Heart left ventricle (tissue), 16 donors: ENCODE measurements around the gene ATP13A4. TPM values are rescaled to one million over a fixed set of nuclear protein-coding genes. Genes with fewer than 3 reads are reported as not detected.

Experiments
- ATAC-seq, 4 donors: fragments of 200-7000 bp; cut with Tn5 transposase; one replicate each; pipeline ENCODE4 v1.9.1; 2020 to 2022; ENCODE audit warnings: moderate library complexity in 4 of 4, mild to moderate bottlenecking in 3 of 4, moderate number of reproducible peaks in 1 of 4
- DNase-seq, 5 donors: peaks; one replicate each; pipeline ENCODE4 v3.0.0-alpha.2; 2020
- H3K27ac ChIP-seq, 12 donors: fragments of 200-600 bp; sonication (generic) in 4 of 12; one replicate each; pipeline versions ENCODE4 v1.5.0 to v1.8.0; 2016 to 2022; ENCODE audit warnings: mild to moderate bottlenecking in 2 of 12
- H3K27me3 ChIP-seq, 9 donors: fragments of 200-600 bp; sonication (generic) in 2 of 9; one replicate each; pipeline versions ENCODE4 v1.5.1 to v1.8.0; 2016 to 2022; ENCODE audit warnings: mild to moderate bottlenecking in 3 of 9
- H3K36me3 ChIP-seq, 9 donors: fragments of 200-600 bp; sonication (generic) in 2 of 9; one replicate each; pipeline versions ENCODE4 v1.5.0 to v1.8.0; 2018 to 2022; ENCODE audit warnings: mild to moderate bottlenecking in 2 of 9
- H3K4me1 ChIP-seq, 12 donors: fragments of 200-600 bp; sonication (generic) in 4 of 12; one replicate each; pipeline versions ENCODE4 v1.5.0 to v1.8.0; 2016 to 2022; ENCODE audit warnings: mild to moderate bottlenecking in 3 of 12
- H3K4me3 ChIP-seq, 12 donors: fragments of 200-600 bp; sonication (generic) in 4 of 12; one replicate each; pipeline versions ENCODE4 v1.5.0 to v1.8.0; 2017 to 2022; ENCODE audit warnings: mild to moderate bottlenecking in 9 of 12, moderate library complexity in 4 of 12
- H3K9me3 ChIP-seq, 12 donors: fragments of 200-600 bp; sonication (generic) in 4 of 12; one replicate each; pipeline versions ENCODE4 v1.5.0 to v1.8.0; 2016 to 2022; ENCODE audit warnings: mild to moderate bottlenecking in 1 of 12
- CTCF ChIP-seq, 12 donors: fragments of 200-600 bp; sonication (generic) in 4 of 12; IDR thresholded peaks; one replicate each; pipeline versions ENCODE4 v1.5.0 to v1.8.0; 2018 to 2022; ENCODE audit warnings: antibody characterized with exemption in 12 of 12, mild to moderate bottlenecking in 5 of 12
- POLR2A ChIP-seq, 2 donors: fragments of 450-650 bp; IDR thresholded peaks; one replicate each; pipeline ENCODE4 v1.6.1; 2017; ENCODE audit warnings: antibody characterized with exemption in 2 of 2, mild to moderate bottlenecking in 2 of 2, moderate library complexity in 2 of 2
- WGBS, 4 donors: extraction: QIAGEN DNeasy Blood & Tissue Kit in 2 of 4; methylation state at CpG; one replicate each; pipeline versions ENCODE4 v1.1.5 to v1.1.7; 2013 to 2018; 5-methylcytosine and 5-hydroxymethylcytosine counted together
- intact Hi-C, 10 donors: fragments of 100-400 bp; cut with DNase I; formaldehyde crosslinking; loops; one replicate each; pipeline versions ENCODE4 v1.11.1 to v1.14.2; 2022
- long read RNA-seq, 3 donors: library from polyadenylated mRNA; unstranded; transcript quantifications; one replicate each; pipeline ENCODE4 v2.0.0, GENCODE V29; 2020 to 2021
- polyA plus RNA-seq, 2 donors: library from polyadenylated mRNA; stranded (reverse); fragments of 200-250 nt; gene quantifications; one replicate each; pipeline ENCODE4 v1.2.3, GENCODE V29; 2013
- total RNA-seq, 9 donors: library from RNA; depleted of rRNA in 2 of 9; stranded (reverse); fragments of >200 nt in 2 of 9; fragmentation: NEBNext Ultra II Directional in 3 of 9; extraction: Animal tissue kit (Norgen Biotek cat#: 25700) in 3 of 9; gene quantifications; one replicate each; pipeline versions ENCODE4 v1.1.0 to v1.2.4, GENCODE V29; 2016 to 2023
- donor health status: ischemic (EF 13 %, LVEDD 7.1; RV severe dilation, severe dysfunction).
- donor health status: healthy with polysubstance abuse.
- donor health status: DM: no; HTN: yes; CAD: no.
- donor health status: DM: no; HTN: no; CAD: no.
- donor health status: ischemic (EF 25% LVEDD 6.9; RV normal size, moderate dysfunction).
- donor health status: ischemic (EF 25% LVEDD 5.7; RV mildly dilated, moderate dysfunction).
- donor health status: healthy.
- donor health status: DM: yes; HTN: yes; CAD: no.
- donor health status: ischemic (EF 35%, LVEDD 5.7; RV mildly dilated, moderate dysfunction).
- donor health status: nonischemic (EF 11% LVEDD 7.7; RV severe dilation, severe dysfunction).
- donor health status: DM: yes; HTN: yes; CAD: no.
- donor health status: PGD.
- donor health status: ischemic (EF 29% LVEDD 5.4; RV normal size, mild dysfunction).
- donor health status: nonischemic (EF 23%, LVEDD 6.1; RV moderate dilation, normal function).

Gene ATP13A4, protein sequence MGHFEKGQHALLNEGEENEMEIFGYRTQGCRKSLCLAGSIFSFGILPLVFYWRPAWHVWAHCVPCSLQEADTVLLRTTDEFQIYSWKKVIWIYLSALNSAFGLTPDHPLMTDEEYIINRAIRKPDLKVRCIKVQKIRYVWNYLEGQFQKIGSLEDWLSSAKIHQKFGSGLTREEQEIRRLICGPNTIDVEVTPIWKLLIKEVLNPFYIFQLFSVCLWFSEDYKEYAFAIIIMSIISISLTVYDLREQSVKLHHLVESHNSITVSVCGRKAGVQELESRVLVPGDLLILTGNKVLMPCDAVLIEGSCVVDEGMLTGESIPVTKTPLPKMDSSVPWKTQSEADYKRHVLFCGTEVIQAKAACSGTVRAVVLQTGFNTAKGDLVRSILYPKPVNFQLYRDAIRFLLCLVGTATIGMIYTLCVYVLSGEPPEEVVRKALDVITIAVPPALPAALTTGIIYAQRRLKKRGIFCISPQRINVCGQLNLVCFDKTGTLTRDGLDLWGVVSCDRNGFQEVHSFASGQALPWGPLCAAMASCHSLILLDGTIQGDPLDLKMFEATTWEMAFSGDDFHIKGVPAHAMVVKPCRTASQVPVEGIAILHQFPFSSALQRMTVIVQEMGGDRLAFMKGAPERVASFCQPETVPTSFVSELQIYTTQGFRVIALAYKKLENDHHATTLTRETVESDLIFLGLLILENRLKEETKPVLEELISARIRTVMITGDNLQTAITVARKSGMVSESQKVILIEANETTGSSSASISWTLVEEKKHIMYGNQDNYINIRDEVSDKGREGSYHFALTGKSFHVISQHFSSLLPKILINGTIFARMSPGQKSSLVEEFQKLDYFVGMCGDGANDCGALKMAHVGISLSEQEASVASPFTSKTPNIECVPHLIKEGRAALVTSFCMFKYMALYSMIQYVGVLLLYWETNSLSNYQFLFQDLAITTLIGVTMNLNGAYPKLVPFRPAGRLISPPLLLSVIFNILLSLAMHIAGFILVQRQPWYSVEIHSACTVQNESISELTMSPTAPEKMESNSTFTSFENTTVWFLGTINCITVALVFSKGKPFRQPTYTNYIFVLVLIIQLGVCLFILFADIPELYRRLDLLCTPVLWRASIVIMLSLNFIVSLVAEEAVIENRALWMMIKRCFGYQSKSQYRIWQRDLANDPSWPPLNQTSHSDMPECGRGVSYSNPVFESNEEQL
- total RNA-seq (under 1 TPM in 3 of 9 donors, not detected in 6; 0.48 to 0.97 (median 0.51) TPM), polyA plus RNA-seq (not detected)
- long read RNA-seq, donor 1 = 0 reads
- long read RNA-seq, donor 2 = 0 reads
- long read RNA-seq, donor 3 = 0 reads

DNA sequence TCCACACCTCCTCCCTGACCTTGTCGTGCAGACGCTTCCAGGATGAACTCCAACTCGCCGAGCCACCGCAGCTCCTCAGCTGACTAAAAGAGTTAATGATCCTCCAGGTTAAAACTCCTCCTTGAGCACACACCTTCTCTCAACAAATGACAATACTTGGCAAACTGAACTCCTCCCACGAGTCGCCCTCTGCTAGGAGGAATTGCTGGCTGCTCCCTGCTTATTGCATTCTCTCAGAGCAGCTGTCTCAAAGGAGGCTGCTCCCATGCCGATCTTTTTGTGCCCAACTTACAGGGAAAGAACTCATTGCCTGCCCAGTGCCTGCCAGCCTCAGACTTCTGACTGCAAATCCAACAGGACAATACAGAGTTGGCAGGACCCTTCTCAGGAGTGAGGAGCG, at the start of gene ATP13A4:
TSS of gene ATP13A4 (minus strand) at position 85 of the 400 bp plus-strand sequence. CDS start 96 bp downstream, outside the sequence.
- Histone ChIP-seq H3K4me1 (no peaks in the 10 kb centered on the region), H3K27ac (no peak within 1 kb of the TSS), H3K27me3 (no peaks in the 10 kb centered on the region), H3K4me3 (no peak within 1 kb of the TSS), H3K36me3 (no peaks in the 10 kb centered on the region), H3K9me3 (no peaks in the 10 kb centered on the region)
- ATAC-seq (no peak), DNase-seq (no peak)
- TF ChIP-seq CTCF (IDR thresholded peaks at IDR 0.05) (no peak), POLR2A (IDR thresholded peaks at IDR 0.05) (no peak)
- 56 to 71% (median 64%) methylated on average over 9 of the region's 9 CpGs for WGBS, 4 donors
- intact Hi-C loops = no loop called here

DNA sequence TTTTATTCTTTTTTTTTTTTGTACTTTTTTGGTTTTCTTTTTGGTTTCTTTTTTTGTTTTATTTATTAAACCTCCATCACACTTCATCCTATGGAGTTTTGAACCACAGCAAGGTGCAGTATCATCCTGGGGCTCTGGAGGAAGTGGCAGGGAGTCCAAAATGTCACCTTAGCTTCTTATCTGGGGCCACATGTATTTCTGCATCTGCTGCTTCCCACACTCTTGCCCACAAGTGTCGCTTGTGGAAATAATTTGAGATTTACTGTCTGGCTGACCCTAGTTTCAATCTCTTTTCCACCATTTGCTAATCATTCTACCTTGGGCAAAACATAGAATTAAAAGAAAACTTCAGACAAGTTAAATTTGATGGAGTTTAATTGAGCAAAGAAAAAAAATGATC, 44.7 kb upstream of the ATP13A4 start:
- peaks cover 0 to 47% (median 21%) of the 10 kb centered on the region in 12 donors for H3K4me1 ChIP-seq
- intact Hi-C loops = no loop called here
- no peak overlapping the region for H3K27ac ChIP-seq
- no peaks in the 10 kb centered on the region for H3K9me3 ChIP-seq
- H3K4me3 ChIP-seq = no peak overlapping the region
- TF ChIP-seq POLR2A (IDR thresholded peaks at IDR 0.05) = no peak
- no peak for TF ChIP-seq CTCF (IDR thresholded peaks at IDR 0.05)
- DNase-seq = no peak
- WGBS, 4 donors = 88 to 92% (median 90%) methylated on average over 1 of the region's 1 CpG
- peaks cover 0 to 30% (median 8%) of the 10 kb centered on the region in 9 donors for H3K36me3 ChIP-seq
- no peaks in the 10 kb centered on the region for H3K27me3 ChIP-seq
- no peak for ATAC-seq

DNA sequence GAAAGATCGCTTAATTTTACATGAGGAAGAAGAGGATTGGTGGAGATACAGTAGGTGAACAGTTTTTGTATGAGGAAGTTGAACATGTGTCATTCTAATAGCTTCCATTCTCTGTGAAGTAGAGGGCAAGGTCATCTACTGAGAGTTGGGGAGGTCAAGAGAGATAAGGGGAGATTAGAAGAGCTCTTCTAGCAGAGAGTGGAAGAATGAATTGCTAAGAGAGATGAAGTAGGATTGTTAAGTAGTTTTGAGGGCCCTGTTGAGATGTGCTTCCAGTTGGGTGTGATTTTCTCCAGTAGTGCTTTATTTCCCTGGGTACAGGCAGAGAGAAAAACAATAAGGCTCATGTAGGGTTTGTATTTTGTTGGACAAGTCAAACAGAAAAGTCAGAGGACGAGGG, 43.5 kb upstream of the ATP13A4 start:
- WGBS, 4 donors = 93 to 96% (median 95%) methylated on average over 2 of the region's 2 CpGs
- Histone ChIP-seq H3K27ac (no peak overlapping the region), H3K9me3 (no peaks in the 10 kb centered on the region), H3K4me1 (peaks cover 0 to 55% (median 29%) of the 10 kb centered on the region in 12 donors), H3K4me3 (no peak overlapping the region), H3K36me3 (peaks cover 0 to 26% (median 8%) of the 10 kb centered on the region in 9 donors), H3K27me3 (no peaks in the 10 kb centered on the region)
- ATAC-seq (no peak), DNase-seq (no peak)
- intact Hi-C loops = no loop called here
- TF ChIP-seq POLR2A (IDR thresholded peaks at IDR 0.05) (no peak), CTCF (IDR thresholded peaks at IDR 0.05) (no peak)
